ENCODE results near the gene GGTLC2.
"Not testable (repeated sequence)": the region's sequence is repeated elsewhere in the genome, so short reads cannot be mapped to it uniquely, and the experiment has no call there.

GGTLC2 gene

GRCh38 chr22:22686202-22687115, 42.0 kb downstream of the GGTLC2 start:
- H3K4me1 ChIP-seq (ENCODE audit: insufficient read depth, low read length); H3K9me3 ChIP-seq (ENCODE audit: control insufficient read depth, insufficient read depth, low read length); H3K36me3 ChIP-seq (ENCODE audit: insufficient read depth, low read length); H3K9ac ChIP-seq (ENCODE audit: low read depth, low read length): not testable (repeated sequence)

- Histone ChIP-seq H3K9me3 (ENCODE audit: control insufficient read depth, insufficient read depth, low read length) (no peaks in the 10 kb centered on the region), H3K4me1 (ENCODE audit: insufficient read depth, low read length) (no peaks in the 10 kb centered on the region), H3K9ac (ENCODE audit: low read depth, low read length) (no peak overlapping the region), H3K36me3 (ENCODE audit: insufficient read depth, low read length) (no peaks in the 10 kb centered on the region)
Observed at GRCh38 chr22:22687638-22688500, 43.5 kb downstream of the GGTLC2 start.

GRCh38 chr22:22689621-22690345, 45.4 kb downstream of the GGTLC2 start:
- Histone ChIP-seq H3K36me3 (ENCODE audit: insufficient read depth, low read length) (no peaks in the 10 kb centered on the region), H3K9ac (ENCODE audit: low read depth, low read length) (no peak overlapping the region), H3K9me3 (ENCODE audit: control insufficient read depth, insufficient read depth, low read length) (no peaks in the 10 kb centered on the region), H3K4me1 (ENCODE audit: insufficient read depth, low read length) (no peaks in the 10 kb centered on the region)

- Histone ChIP-seq H3K9me3 (ENCODE audit: control insufficient read depth, insufficient read depth, low read length) (no peaks in the 10 kb centered on the region), H3K36me3 (ENCODE audit: insufficient read depth, low read length) (no peaks in the 10 kb centered on the region), H3K9ac (ENCODE audit: low read depth, low read length) (no peak overlapping the region), H3K4me1 (ENCODE audit: insufficient read depth, low read length) (no peaks in the 10 kb centered on the region)
Observed at GRCh38 chr22:22691055-22691454, 46.6 kb downstream of the GGTLC2 start.

GRCh38 chr22:22691716-22692701, 47.6 kb downstream of the GGTLC2 start:
- no peak overlapping the region for H3K9ac ChIP-seq (ENCODE audit: low read depth, low read length)
- H3K36me3 ChIP-seq (ENCODE audit: insufficient read depth, low read length) = no peaks in the 10 kb centered on the region
- no peaks in the 10 kb centered on the region for H3K9me3 ChIP-seq (ENCODE audit: control insufficient read depth, insufficient read depth, low read length)
- H3K4me1 ChIP-seq (ENCODE audit: insufficient read depth, low read length) = no peaks in the 10 kb centered on the region

- Histone ChIP-seq H3K9ac (ENCODE audit: low read depth, low read length) (no peak overlapping the region), H3K4me1 (ENCODE audit: insufficient read depth, low read length) (no peaks in the 10 kb centered on the region), H3K9me3 (ENCODE audit: control insufficient read depth, insufficient read depth, low read length) (no peaks in the 10 kb centered on the region), H3K36me3 (ENCODE audit: insufficient read depth, low read length) (no peaks in the 10 kb centered on the region)
Observed at GRCh38 chr22:22692707-22693530, 48.5 kb downstream of the GGTLC2 start.

- H3K9ac ChIP-seq (ENCODE audit: low read depth, low read length) = no peak overlapping the region
- H3K36me3 ChIP-seq (ENCODE audit: insufficient read depth, low read length) = no peaks in the 10 kb centered on the region
- H3K4me1 ChIP-seq (ENCODE audit: insufficient read depth, low read length) = no peaks in the 10 kb centered on the region
- no peaks in the 10 kb centered on the region for H3K9me3 ChIP-seq (ENCODE audit: control insufficient read depth, insufficient read depth, low read length)
Observed at GRCh38 chr22:22693531-22693884, 49.1 kb downstream of the GGTLC2 start.

GRCh38 chr22:22694106-22694505, 49.7 kb downstream of the GGTLC2 start:
- H3K36me3 ChIP-seq (ENCODE audit: insufficient read depth, low read length) = no peaks in the 10 kb centered on the region
- no peaks in the 10 kb centered on the region for H3K9me3 ChIP-seq (ENCODE audit: control insufficient read depth, insufficient read depth, low read length)
- H3K4me1 ChIP-seq (ENCODE audit: insufficient read depth, low read length) = no peaks in the 10 kb centered on the region
- no peak overlapping the region for H3K9ac ChIP-seq (ENCODE audit: low read depth, low read length)

GRCh38 chr22:22696104-22696503, 51.7 kb downstream of the GGTLC2 start:
- no peaks in the 10 kb centered on the region for H3K9me3 ChIP-seq (ENCODE audit: control insufficient read depth, insufficient read depth, low read length)
- no peak overlapping the region for H3K9ac ChIP-seq (ENCODE audit: low read depth, low read length)
- H3K4me1 ChIP-seq (ENCODE audit: insufficient read depth, low read length) = no peaks in the 10 kb centered on the region
- no peaks in the 10 kb centered on the region for H3K36me3 ChIP-seq (ENCODE audit: insufficient read depth, low read length)
